Measurements from ENCODE around the gene LEF1. TPM values are rescaled to one million over a fixed set of nuclear protein-coding genes. Genes with fewer than 3 reads are reported as not detected.

LEF1 gene
- total RNA-seq, 1 experiment from 2014 or later = 2.0 TPM

- H3K4me3 Mint-ChIP-seq (ENCODE audit: unreplicated experiment) = no peak overlapping the region
- BruUV-seq (replicated peaks) = no TSS peak
- TF ChIP-seq CTCF (IDR thresholded peaks at IDR 0.05; ENCODE audit: unreplicated experiment) = no peak
- CTCF ChIA-PET = interaction anchor here (0.6 to 1.0 kb wide), 2 partner anchors 27 to 215 kb away, joined by 3 to 4 read pairs; no protein-coding TSS in a partner anchor
- no peaks in the 10 kb centered on the region for H3K36me3 Mint-ChIP-seq (ENCODE audit: insufficient read depth, unreplicated experiment)
- H3K9me3 Mint-ChIP-seq (ENCODE audit: unreplicated experiment) = no peaks in the 10 kb centered on the region
- no peak for DNase-seq (ENCODE audit: unreplicated experiment)
- H3K4me1 Mint-ChIP-seq (ENCODE audit: insufficient read depth, unreplicated experiment) = no peaks in the 10 kb centered on the region
- POLR2A ChIA-PET = interaction anchor here (1.2 kb wide), 1 partner anchor 11 kb away, joined by 3 read pairs; no protein-coding TSS in a partner anchor
- H3K27me3 Mint-ChIP-seq (ENCODE audit: insufficient read depth, unreplicated experiment) = no peaks in the 10 kb centered on the region
- H3K27ac Mint-ChIP-seq (ENCODE audit: low read depth, unreplicated experiment) = no peak overlapping the region
- intact Hi-C loops (cut with micrococcal nuclease) = no loop called here
These were observed 20.0 kb upstream of the LEF1 start for GRCh38 chr4:108188770-108189169.

- H3K27ac Mint-ChIP-seq (ENCODE audit: low read depth, unreplicated experiment) = no peak overlapping the region
- no peak for TF ChIP-seq CTCF (IDR thresholded peaks at IDR 0.05; ENCODE audit: unreplicated experiment)
- peaks cover 6% of the 10 kb centered on the region for H3K4me1 Mint-ChIP-seq (ENCODE audit: insufficient read depth, unreplicated experiment)
- CTCF ChIA-PET = interaction anchor here (0.7 kb wide), 1 partner anchor 240 kb away, joined by 3 read pairs; no protein-coding TSS in a partner anchor
- H3K9me3 Mint-ChIP-seq (ENCODE audit: unreplicated experiment) = no peaks in the 10 kb centered on the region
- POLR2A ChIA-PET = no interaction called here
- peaks cover 25% of the 10 kb centered on the region for H3K27me3 Mint-ChIP-seq (ENCODE audit: insufficient read depth, unreplicated experiment)
- H3K4me3 Mint-ChIP-seq (ENCODE audit: unreplicated experiment) = no peak overlapping the region
- intact Hi-C loops (cut with micrococcal nuclease) = no loop called here
- DNase-seq (ENCODE audit: unreplicated experiment) = no peak
- no peaks in the 10 kb centered on the region for H3K36me3 Mint-ChIP-seq (ENCODE audit: insufficient read depth, unreplicated experiment)
- BruUV-seq (replicated peaks) = no TSS peak
These were observed 16.5 kb upstream of the LEF1 start for GRCh38 chr4:108185252-108185651.

GRCh38 chr4:108184453-108185049 lies 15.8 kb upstream of the LEF1 start:
- ChIA-PET POLR2A (no interaction called here), CTCF (no interaction called here)
- no peak for DNase-seq (ENCODE audit: unreplicated experiment)
- no peaks in the 10 kb centered on the region for H3K9me3 Mint-ChIP-seq (ENCODE audit: unreplicated experiment)
- H3K4me3 Mint-ChIP-seq (ENCODE audit: unreplicated experiment) = no peak overlapping the region
- H3K27ac Mint-ChIP-seq (ENCODE audit: low read depth, unreplicated experiment) = no peak overlapping the region
- peaks cover 7% of the 10 kb centered on the region for H3K4me1 Mint-ChIP-seq (ENCODE audit: insufficient read depth, unreplicated experiment)
- H3K27me3 Mint-ChIP-seq (ENCODE audit: insufficient read depth, unreplicated experiment) = peaks cover 32% of the 10 kb centered on the region
- no TSS peak for BruUV-seq (replicated peaks)
- intact Hi-C loops (cut with micrococcal nuclease) = no loop called here
- no peaks in the 10 kb centered on the region for H3K36me3 Mint-ChIP-seq (ENCODE audit: insufficient read depth, unreplicated experiment)
- no peak for TF ChIP-seq CTCF (IDR thresholded peaks at IDR 0.05; ENCODE audit: unreplicated experiment)

GRCh38 chr4:108181704-108182103 lies 13.0 kb upstream of the LEF1 start:
- BruUV-seq (replicated peaks) = no TSS peak
- Mint-ChIP-seq H3K27ac (ENCODE audit: low read depth, unreplicated experiment) (no peak overlapping the region), H3K4me1 (ENCODE audit: insufficient read depth, unreplicated experiment) (peaks cover 7% of the 10 kb centered on the region), H3K9me3 (ENCODE audit: unreplicated experiment) (no peaks in the 10 kb centered on the region), H3K4me3 (ENCODE audit: unreplicated experiment) (no peak overlapping the region), H3K36me3 (ENCODE audit: insufficient read depth, unreplicated experiment) (no peaks in the 10 kb centered on the region), H3K27me3 (ENCODE audit: insufficient read depth, unreplicated experiment) (peaks cover 35% of the 10 kb centered on the region)
- ChIA-PET CTCF (interaction anchor here (0.5 to 1.2 kb wide), 4 partner anchors 12 to 136 kb away, joined by 3 to 4 read pairs (median 3); no protein-coding TSS in a partner anchor), POLR2A (interaction anchor here (0.6 to 0.7 kb wide), 2 partner anchors 26 to 57 kb away, joined by 3 read pairs; no protein-coding TSS in a partner anchor)
- intact Hi-C loops (cut with micrococcal nuclease) = no loop called here
- no peak for DNase-seq (ENCODE audit: unreplicated experiment)
- TF ChIP-seq CTCF (IDR thresholded peaks at IDR 0.05; ENCODE audit: unreplicated experiment) = no peak
